Measurements from ENCODE around the gene GPRC5C. TPM values are rescaled to one million over a fixed set of nuclear protein-coding genes. Genes with fewer than 3 reads are reported as not detected.

GPRC5C gene
- total RNA-seq, 6 experiments from 2014 or later: not detected

GRCh38 chr17:74460241-74460640, 28.4 kb downstream of the GPRC5C start:
- H3K4me3 Mint-ChIP-seq: no peak overlapping the region
- H3K27ac Mint-ChIP-seq: no peak overlapping the region
- no peaks in the 10 kb centered on the region; the same call in 1 of the 2 replicates for H3K9me3 Mint-ChIP-seq
- no peak for DNase-seq
- no peak for TF ChIP-seq CTCF (IDR thresholded peaks at IDR 0.05)
- peaks cover 4% of the 10 kb centered on the region; the same call in 1 of the 2 replicates for H3K27me3 Mint-ChIP-seq (ENCODE audit: insufficient read depth)
- no peaks in the 10 kb centered on the region for H3K36me3 Mint-ChIP-seq (ENCODE audit: low read depth)
- H3K4me1 Mint-ChIP-seq (ENCODE audit: low read depth): no peaks in the 10 kb centered on the region

- H3K9me3 Mint-ChIP-seq: no peaks in the 10 kb centered on the region; the same call in 1 of the 2 replicates
- DNase-seq: no peak
- no peak for TF ChIP-seq CTCF (IDR thresholded peaks at IDR 0.05)
- H3K4me1 Mint-ChIP-seq (ENCODE audit: low read depth): no peaks in the 10 kb centered on the region
- H3K27me3 Mint-ChIP-seq (ENCODE audit: insufficient read depth): peaks cover 2% of the 10 kb centered on the region; the same call in 1 of the 2 replicates
- H3K36me3 Mint-ChIP-seq (ENCODE audit: low read depth): no peaks in the 10 kb centered on the region
- H3K4me3 Mint-ChIP-seq: no peak overlapping the region
- H3K27ac Mint-ChIP-seq: no peak overlapping the region
Measured at GRCh38 chr17:74460996-74461395, 29.1 kb downstream of the GPRC5C start.

GRCh38 chr17:74461611-74462010, 29.7 kb downstream of the GPRC5C start:
- no peak for DNase-seq
- H3K36me3 Mint-ChIP-seq (ENCODE audit: low read depth): no peaks in the 10 kb centered on the region
- no peaks in the 10 kb centered on the region; the same call in 1 of the 2 replicates for H3K9me3 Mint-ChIP-seq
- H3K4me1 Mint-ChIP-seq (ENCODE audit: low read depth): no peaks in the 10 kb centered on the region
- no peak overlapping the region for H3K4me3 Mint-ChIP-seq
- peaks cover 2% of the 10 kb centered on the region; the same call in 1 of the 2 replicates for H3K27me3 Mint-ChIP-seq (ENCODE audit: insufficient read depth)
- H3K27ac Mint-ChIP-seq: no peak overlapping the region
- TF ChIP-seq CTCF (IDR thresholded peaks at IDR 0.05): no peak

- no peak overlapping the region for H3K27ac Mint-ChIP-seq
- H3K9me3 Mint-ChIP-seq: peaks cover 14% of the 10 kb centered on the region
- H3K4me3 Mint-ChIP-seq: no peak overlapping the region
- no peaks in the 10 kb centered on the region for H3K36me3 Mint-ChIP-seq (ENCODE audit: low read depth)
- TF ChIP-seq CTCF (IDR thresholded peaks at IDR 0.05): no peak
- no peak for DNase-seq
- no peaks in the 10 kb centered on the region for H3K4me1 Mint-ChIP-seq (ENCODE audit: low read depth)
- H3K27me3 Mint-ChIP-seq (ENCODE audit: insufficient read depth): peaks cover 3% of the 10 kb centered on the region; the same call in 1 of the 2 replicates
Measured at GRCh38 chr17:74464730-74465377, 33.0 kb downstream of the GPRC5C start.

GRCh38 chr17:74465378-74466110, 33.7 kb downstream of the GPRC5C start:
- no peak for DNase-seq
- no peak overlapping the region for H3K27ac Mint-ChIP-seq
- H3K4me3 Mint-ChIP-seq: no peak overlapping the region
- H3K9me3 Mint-ChIP-seq: peaks cover 20% of the 10 kb centered on the region
- H3K27me3 Mint-ChIP-seq (ENCODE audit: insufficient read depth): peaks cover 3% of the 10 kb centered on the region; the same call in 1 of the 2 replicates
- H3K4me1 Mint-ChIP-seq (ENCODE audit: low read depth): no peaks in the 10 kb centered on the region
- TF ChIP-seq CTCF (IDR thresholded peaks at IDR 0.05): no peak
- no peaks in the 10 kb centered on the region for H3K36me3 Mint-ChIP-seq (ENCODE audit: low read depth)

All from HFFc6 (cell line).